Measurements from ENCODE around the gene GRPEL2.

The GRPEL2 gene

DNA sequence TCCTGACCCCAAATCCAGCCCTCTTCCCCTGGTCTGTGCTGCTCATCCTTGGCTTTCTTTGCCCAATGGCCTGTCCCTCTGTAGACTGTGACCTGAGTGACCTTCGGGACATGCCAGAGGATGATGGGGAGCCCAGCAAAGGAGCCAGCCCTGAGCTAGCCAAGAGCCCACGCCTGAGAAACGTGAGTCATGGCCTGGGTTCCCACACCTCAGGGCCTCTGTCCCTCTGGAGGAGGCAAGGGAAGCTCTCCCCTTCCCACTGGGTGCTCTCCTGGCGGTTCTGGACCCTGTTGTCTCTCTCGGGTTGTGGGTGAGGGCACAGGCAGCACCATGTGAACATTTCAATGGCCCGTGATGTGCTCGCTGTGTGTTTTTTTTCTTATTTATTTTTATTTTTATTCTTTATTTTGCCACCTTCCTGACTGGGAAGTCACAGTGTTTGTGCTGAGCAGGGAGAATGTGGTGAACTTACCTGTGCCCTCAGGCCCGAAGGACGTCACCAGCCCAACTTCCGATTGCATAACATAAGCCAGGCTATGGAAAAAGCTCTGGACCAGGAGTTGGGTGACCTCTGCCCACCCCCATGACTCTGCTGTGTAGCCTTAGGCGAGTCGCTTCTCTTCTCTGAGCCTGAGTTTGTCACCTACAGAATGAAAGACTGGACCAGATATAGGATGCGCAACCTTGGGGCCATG is 44.1 kb upstream of the GRPEL2 start:
- Histone ChIP-seq H3K4me1 (ENCODE audit: insufficient read depth, insufficient read length) (no peaks in the 10 kb centered on the region), H3K9ac (ENCODE audit: insufficient read length, low read depth) (no peak overlapping the region), H3K9me3 (ENCODE audit: insufficient read depth, low read length) (no peaks in the 10 kb centered on the region), H3K36me3 (ENCODE audit: insufficient read depth, insufficient read length, low read length) (no peaks in the 10 kb centered on the region), H3K4me3 (ENCODE audit: insufficient read length, low read depth) (no peak overlapping the region), H3K27me3 (ENCODE audit: insufficient read depth, insufficient read length) (no peaks in the 10 kb centered on the region)
- TF ChIP-seq YY1 (IDR thresholded peaks at IDR 0.05; ENCODE audit: insufficient read depth, insufficient read length) (no peak), ZNF274 (IDR thresholded peaks at IDR 0.05; ENCODE audit: low read depth, low read length) (no peak), SUZ12 (IDR thresholded peaks at IDR 0.05; ENCODE audit: extremely low read depth, insufficient read depth, insufficient read length) (no peak)
- no peak for DNase-seq (ENCODE audit: low read depth, low spot score)

DNA sequence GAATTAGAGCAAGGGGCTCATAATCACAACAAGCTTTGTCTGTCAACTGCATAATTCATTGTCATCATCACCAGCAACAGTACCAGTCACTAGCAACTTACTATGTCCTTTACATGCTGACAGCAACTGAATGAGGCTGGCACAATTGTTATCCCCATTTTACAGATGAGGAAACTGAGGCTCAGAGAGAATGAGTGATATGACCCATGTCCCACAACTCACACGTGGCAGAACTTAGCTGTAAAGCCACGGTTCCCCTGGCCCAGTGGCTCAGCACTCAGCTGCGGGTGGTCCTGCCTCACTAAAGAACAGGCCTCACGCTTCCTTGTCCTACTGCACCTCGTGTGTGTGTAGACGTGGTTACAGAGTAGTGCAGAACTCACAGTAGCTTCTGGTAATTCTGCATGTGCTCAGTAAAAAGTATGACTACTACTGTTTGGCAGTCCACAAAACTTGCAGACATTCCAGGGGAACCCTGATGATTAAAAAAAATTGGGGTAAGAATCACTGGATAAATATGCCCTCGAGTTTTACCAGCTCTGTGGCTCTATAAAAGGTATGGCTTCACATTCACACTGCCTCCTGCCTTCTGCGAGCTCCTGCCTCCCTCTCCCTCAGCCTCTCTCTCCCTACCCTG is 43.4 kb upstream of the GRPEL2 start:
- H3K36me3 ChIP-seq (ENCODE audit: insufficient read depth, insufficient read length, low read length): no peaks in the 10 kb centered on the region
- H3K9me3 ChIP-seq (ENCODE audit: insufficient read depth, low read length): no peaks in the 10 kb centered on the region
- H3K4me1 ChIP-seq (ENCODE audit: insufficient read depth, insufficient read length): no peaks in the 10 kb centered on the region
- no peak overlapping the region for H3K4me3 ChIP-seq (ENCODE audit: insufficient read length, low read depth)
- no peak for TF ChIP-seq ZNF274 (IDR thresholded peaks at IDR 0.05; ENCODE audit: low read depth, low read length)
- no peak for DNase-seq (ENCODE audit: low read depth, low spot score)
- no peaks in the 10 kb centered on the region for H3K27me3 ChIP-seq (ENCODE audit: insufficient read depth, insufficient read length)
- H3K9ac ChIP-seq (ENCODE audit: insufficient read length, low read depth): no peak overlapping the region

DNA sequence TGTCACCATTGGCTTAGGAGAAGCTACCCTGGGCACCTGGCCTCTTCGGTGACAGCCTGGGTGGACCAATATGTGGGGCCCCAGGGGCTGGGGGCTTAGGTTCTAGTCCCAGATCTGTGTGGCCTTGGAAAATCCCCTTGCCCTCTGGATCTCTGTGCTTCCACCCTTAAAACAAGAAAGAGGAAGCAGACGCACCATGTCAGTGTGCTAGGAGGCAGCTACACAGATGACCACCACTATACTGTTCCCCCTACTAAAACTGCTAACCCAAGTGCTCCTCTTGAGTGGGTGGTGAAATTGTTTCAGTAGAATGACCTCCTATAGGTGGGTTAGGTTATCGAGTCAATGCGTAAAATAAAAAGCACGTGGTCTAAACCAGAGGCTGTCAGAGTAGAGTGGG is 42.7 kb upstream of the GRPEL2 start:
- Histone ChIP-seq H3K36me3 (ENCODE audit: insufficient read depth, insufficient read length, low read length) (no peaks in the 10 kb centered on the region), H3K4me1 (ENCODE audit: insufficient read depth, insufficient read length) (no peaks in the 10 kb centered on the region), H3K9ac (ENCODE audit: insufficient read length, low read depth) (no peak overlapping the region), H3K9me3 (ENCODE audit: insufficient read depth, low read length) (no peaks in the 10 kb centered on the region), H3K27me3 (ENCODE audit: insufficient read depth, insufficient read length) (no peaks in the 10 kb centered on the region), H3K4me3 (ENCODE audit: insufficient read length, low read depth) (no peak overlapping the region)
- DNase-seq (ENCODE audit: low read depth, low spot score): no peak
- TF ChIP-seq SUZ12 (IDR thresholded peaks at IDR 0.05; ENCODE audit: extremely low read depth, insufficient read depth, insufficient read length): no peak
- no peak for TF ChIP-seq ZNF274 (IDR thresholded peaks at IDR 0.05; ENCODE audit: low read depth, low read length)
- TF ChIP-seq YY1 (IDR thresholded peaks at IDR 0.05; ENCODE audit: insufficient read depth, insufficient read length): no peak

DNA sequence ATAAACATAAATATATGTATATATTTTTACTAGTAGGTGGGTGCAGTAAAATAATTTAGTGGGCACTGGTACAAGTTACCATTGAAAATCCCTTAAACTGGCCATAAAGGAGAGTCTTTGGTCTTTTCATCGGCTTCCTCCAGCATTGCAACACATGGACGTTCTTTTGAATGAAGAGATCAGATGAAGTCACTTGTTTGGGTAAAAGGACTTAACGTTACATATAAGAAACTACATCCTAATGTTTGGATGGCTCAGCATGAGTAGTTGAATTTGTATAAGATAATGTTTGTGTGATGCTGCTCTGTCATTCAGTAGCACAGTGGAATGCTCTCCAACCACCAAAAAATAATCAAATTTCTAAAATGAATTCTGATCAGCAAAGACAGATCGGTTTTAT is 42.1 kb upstream of the GRPEL2 start:
- no peaks in the 10 kb centered on the region for H3K9me3 ChIP-seq (ENCODE audit: insufficient read depth, low read length)
- H3K36me3 ChIP-seq (ENCODE audit: insufficient read depth, insufficient read length, low read length): no peaks in the 10 kb centered on the region
- TF ChIP-seq YY1 (IDR thresholded peaks at IDR 0.05; ENCODE audit: insufficient read depth, insufficient read length) (no peak), ZNF274 (IDR thresholded peaks at IDR 0.05; ENCODE audit: low read depth, low read length) (no peak), SUZ12 (IDR thresholded peaks at IDR 0.05; ENCODE audit: extremely low read depth, insufficient read depth, insufficient read length) (no peak)
- no peak for DNase-seq (ENCODE audit: low read depth, low spot score)
- no peak overlapping the region for H3K4me3 ChIP-seq (ENCODE audit: insufficient read length, low read depth)
- H3K9ac ChIP-seq (ENCODE audit: insufficient read length, low read depth): no peak overlapping the region
- no peaks in the 10 kb centered on the region for H3K4me1 ChIP-seq (ENCODE audit: insufficient read depth, insufficient read length)
- no peaks in the 10 kb centered on the region for H3K27me3 ChIP-seq (ENCODE audit: insufficient read depth, insufficient read length)

DNA sequence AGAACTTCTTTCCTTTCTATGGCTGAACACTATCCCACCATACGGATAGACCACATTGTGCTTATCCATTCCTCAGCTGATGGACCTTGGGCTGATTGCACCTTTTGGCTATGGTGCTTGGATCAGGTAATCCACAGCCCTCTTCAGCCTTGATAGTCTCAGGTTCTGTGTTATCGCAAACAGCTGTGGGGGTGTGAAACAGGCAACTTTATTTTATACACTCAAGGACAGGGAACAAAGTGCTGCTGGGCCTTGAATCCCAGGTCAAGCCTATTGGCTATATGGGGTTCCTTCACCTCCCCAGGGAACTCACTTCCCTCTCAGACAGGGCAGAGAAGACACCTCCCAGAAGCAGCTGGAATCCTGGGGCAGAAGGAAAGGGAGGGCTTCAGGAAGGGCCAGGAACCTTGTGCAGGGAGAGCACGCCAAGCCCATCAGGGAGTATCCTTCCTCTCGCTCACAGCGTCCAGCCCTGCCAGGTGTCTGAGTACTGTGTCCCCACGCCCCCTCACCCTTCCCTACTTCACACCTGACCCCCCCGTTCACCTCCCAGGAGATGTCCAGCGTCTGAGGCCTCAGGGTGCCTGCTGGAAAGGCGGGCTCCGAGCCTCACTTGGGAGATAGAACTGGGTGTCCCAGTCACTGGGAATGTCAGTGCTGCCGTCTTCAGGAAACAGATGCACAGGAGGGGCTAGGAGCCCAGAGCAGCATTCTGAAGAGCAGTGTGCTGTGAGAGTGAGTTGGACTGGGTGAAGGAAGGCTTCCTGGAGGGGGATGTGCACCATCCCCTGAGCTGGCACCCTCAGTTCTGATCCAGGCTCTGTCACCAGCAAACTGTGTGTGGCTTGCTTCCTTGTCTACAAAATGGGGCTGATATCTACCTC is 40.9 kb upstream of the GRPEL2 start:
- Histone ChIP-seq H3K27me3 (ENCODE audit: insufficient read depth, insufficient read length) (no peaks in the 10 kb centered on the region), H3K4me1 (ENCODE audit: insufficient read depth, insufficient read length) (no peaks in the 10 kb centered on the region), H3K9me3 (ENCODE audit: insufficient read depth, low read length) (no peaks in the 10 kb centered on the region), H3K9ac (ENCODE audit: insufficient read length, low read depth) (no peak overlapping the region), H3K36me3 (ENCODE audit: insufficient read depth, insufficient read length, low read length) (no peaks in the 10 kb centered on the region), H3K4me3 (ENCODE audit: insufficient read length, low read depth) (no peak overlapping the region)
- no peak for TF ChIP-seq YY1 (IDR thresholded peaks at IDR 0.05; ENCODE audit: insufficient read depth, insufficient read length)
- TF ChIP-seq SUZ12 (IDR thresholded peaks at IDR 0.05; ENCODE audit: extremely low read depth, insufficient read depth, insufficient read length): no peak
- no peak for TF ChIP-seq ZNF274 (IDR thresholded peaks at IDR 0.05; ENCODE audit: low read depth, low read length)
- no peak for DNase-seq (ENCODE audit: low read depth, low spot score)

DNA sequence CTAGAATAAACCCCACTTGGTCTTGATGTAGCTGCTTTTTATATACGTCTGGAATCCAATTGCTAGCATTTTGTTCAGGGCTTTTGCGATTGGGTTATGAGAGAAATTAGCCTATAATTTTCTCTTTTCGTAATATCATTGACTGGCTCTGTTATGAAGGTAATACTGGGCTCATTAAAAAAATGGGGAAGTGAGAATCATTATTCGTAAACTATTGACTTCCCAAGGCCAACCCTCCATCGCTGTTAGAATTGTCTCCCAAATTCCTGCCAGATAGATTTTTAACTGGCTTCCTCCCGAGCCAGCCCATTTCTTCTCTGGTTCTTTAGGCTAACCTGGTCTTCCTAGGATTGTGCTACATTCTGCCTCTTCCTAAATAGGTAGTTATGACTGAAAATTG is 35.9 kb upstream of the GRPEL2 start:
- Histone ChIP-seq H3K4me3 (ENCODE audit: insufficient read length, low read depth) (no peak overlapping the region), H3K27me3 (ENCODE audit: insufficient read depth, insufficient read length) (no peaks in the 10 kb centered on the region), H3K4me1 (ENCODE audit: insufficient read depth, insufficient read length) (peaks cover 10% of the 10 kb centered on the region), H3K9me3 (ENCODE audit: insufficient read depth, low read length) (no peaks in the 10 kb centered on the region), H3K9ac (ENCODE audit: insufficient read length, low read depth) (no peak overlapping the region), H3K36me3 (ENCODE audit: insufficient read depth, insufficient read length, low read length) (no peaks in the 10 kb centered on the region)
- no peak for DNase-seq (ENCODE audit: low read depth, low spot score)
- TF ChIP-seq YY1 (IDR thresholded peaks at IDR 0.05; ENCODE audit: insufficient read depth, insufficient read length): no peak
- no peak for TF ChIP-seq SUZ12 (IDR thresholded peaks at IDR 0.05; ENCODE audit: extremely low read depth, insufficient read depth, insufficient read length)
- TF ChIP-seq ZNF274 (IDR thresholded peaks at IDR 0.05; ENCODE audit: low read depth, low read length): no peak

DNA sequence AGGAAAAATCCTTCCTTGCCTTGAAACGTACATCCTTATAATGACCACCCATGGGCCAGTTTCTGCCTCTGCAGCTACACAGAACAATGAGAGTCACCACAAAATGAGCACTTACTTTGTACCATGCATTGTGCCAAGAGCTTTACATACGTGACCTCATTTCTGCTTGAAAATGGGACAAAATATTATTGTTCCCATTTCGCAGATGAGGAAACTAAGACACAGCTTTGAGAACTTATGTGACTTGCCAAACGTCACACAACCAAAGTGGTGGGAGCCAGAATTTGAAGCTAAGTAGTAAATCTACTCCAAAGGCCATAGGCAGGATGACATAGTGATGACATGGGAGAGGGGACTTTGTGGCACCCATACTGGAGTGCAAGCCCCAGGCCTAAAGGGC is 34.8 kb upstream of the GRPEL2 start:
- TF ChIP-seq SUZ12 (IDR thresholded peaks at IDR 0.05; ENCODE audit: extremely low read depth, insufficient read depth, insufficient read length) (no peak), YY1 (IDR thresholded peaks at IDR 0.05; ENCODE audit: insufficient read depth, insufficient read length) (no peak), ZNF274 (IDR thresholded peaks at IDR 0.05; ENCODE audit: low read depth, low read length) (no peak)
- no peaks in the 10 kb centered on the region for H3K36me3 ChIP-seq (ENCODE audit: insufficient read depth, insufficient read length, low read length)
- H3K4me3 ChIP-seq (ENCODE audit: insufficient read length, low read depth): no peak overlapping the region

More for the DNA sequence above, 34.8 kb upstream of the GRPEL2 start:
- Histone ChIP-seq H3K9me3 (ENCODE audit: insufficient read depth, low read length) (no peaks in the 10 kb centered on the region), H3K4me1 (ENCODE audit: insufficient read depth, insufficient read length) (peaks cover 10% of the 10 kb centered on the region), H3K27me3 (ENCODE audit: insufficient read depth, insufficient read length) (no peaks in the 10 kb centered on the region), H3K9ac (ENCODE audit: insufficient read length, low read depth) (no peak overlapping the region)
- DNase-seq (ENCODE audit: low read depth, low spot score): no peak
